C4-2B (cell line): Measurements from ENCODE around the gene ABCC8.

Experiments used
- CTCF ChIP-seq: fragments of 450-650 bp; conservative IDR thresholded peaks from 2 replicates; pipeline ENCODE4 v1.5.1; 2017; ENCODE audit warnings: mild to moderate bottlenecking
- ZFX ChIP-seq: fragments of 450-650 bp; IDR thresholded peaks from 2 replicates; pipeline ENCODE4 v1.6.1; 2017

GRCh38 chr11:17457396-17458173 is 19.1 kb downstream of the ABCC8 start:
- TF ChIP-seq CTCF (no peak), ZFX (no peak)
